DMS114 treated with DMSO at 0.1 percent for 48 hours (cell line): ENCODE data around the gene NHEJ1.
"Not testable (repeated sequence)": the region's sequence is repeated elsewhere in the genome, so short reads cannot be mapped to it uniquely, and the experiment has no call there.

Source experiments
- DNase-seq: peaks from one replicate; lab custom pipeline; 2025; ENCODE audit not compliant: unreplicated experiment; lab: John Stamatoyannopoulos, UW

NHEJ1 gene, protein sequence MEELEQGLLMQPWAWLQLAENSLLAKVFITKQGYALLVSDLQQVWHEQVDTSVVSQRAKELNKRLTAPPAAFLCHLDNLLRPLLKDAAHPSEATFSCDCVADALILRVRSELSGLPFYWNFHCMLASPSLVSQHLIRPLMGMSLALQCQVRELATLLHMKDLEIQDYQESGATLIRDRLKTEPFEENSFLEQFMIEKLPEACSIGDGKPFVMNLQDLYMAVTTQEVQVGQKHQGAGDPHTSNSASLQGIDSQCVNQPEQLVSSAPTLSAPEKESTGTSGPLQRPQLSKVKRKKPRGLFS

DNA sequence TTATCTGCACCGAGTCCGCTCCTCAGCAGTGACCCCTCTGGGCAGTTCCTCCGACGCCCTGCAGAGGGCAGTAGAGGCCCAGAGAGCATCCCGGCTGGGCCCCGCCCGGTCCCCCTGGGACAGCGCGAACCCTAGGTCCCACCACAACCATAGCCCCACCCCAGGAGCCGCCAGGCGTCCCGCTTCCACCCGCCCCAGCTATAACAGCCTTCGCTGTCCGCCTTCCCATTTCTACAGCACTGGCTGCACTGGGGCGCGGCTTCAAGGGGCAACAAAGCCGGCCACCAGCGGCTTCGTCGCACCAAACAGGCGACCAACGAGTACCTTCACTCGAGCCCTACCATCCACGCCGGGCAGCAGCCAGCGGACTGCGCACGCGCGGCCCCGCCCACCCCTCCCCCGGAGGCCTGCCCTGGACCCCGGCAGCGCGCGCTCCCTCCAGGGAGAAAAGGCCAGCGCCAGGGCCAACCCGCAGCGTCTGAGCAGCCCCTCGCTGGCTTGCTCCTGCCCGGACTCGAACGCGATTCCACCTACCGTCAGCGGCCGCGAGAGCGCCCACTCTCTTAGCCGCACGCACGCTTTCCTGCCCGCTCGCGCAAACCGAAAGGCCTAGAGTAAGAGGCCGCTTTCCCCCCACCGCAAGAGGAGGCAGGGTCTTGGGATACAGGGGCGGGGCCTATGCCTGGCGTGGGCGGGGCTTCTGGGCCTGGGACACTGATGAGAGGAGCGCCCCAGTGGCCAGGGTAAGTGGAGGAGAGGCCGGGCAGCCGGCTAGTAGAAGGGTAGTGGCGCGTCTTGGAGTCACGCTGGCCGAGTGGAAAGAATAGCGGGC is at the start of gene NHEJ1:
NHEJ1 (minus strand) TSS at position 630 of the 832 bp plus-strand sequence. CDS start 2,453 bp downstream, outside the sequence.
- DNase-seq, result peak; percentile 87

DNA sequence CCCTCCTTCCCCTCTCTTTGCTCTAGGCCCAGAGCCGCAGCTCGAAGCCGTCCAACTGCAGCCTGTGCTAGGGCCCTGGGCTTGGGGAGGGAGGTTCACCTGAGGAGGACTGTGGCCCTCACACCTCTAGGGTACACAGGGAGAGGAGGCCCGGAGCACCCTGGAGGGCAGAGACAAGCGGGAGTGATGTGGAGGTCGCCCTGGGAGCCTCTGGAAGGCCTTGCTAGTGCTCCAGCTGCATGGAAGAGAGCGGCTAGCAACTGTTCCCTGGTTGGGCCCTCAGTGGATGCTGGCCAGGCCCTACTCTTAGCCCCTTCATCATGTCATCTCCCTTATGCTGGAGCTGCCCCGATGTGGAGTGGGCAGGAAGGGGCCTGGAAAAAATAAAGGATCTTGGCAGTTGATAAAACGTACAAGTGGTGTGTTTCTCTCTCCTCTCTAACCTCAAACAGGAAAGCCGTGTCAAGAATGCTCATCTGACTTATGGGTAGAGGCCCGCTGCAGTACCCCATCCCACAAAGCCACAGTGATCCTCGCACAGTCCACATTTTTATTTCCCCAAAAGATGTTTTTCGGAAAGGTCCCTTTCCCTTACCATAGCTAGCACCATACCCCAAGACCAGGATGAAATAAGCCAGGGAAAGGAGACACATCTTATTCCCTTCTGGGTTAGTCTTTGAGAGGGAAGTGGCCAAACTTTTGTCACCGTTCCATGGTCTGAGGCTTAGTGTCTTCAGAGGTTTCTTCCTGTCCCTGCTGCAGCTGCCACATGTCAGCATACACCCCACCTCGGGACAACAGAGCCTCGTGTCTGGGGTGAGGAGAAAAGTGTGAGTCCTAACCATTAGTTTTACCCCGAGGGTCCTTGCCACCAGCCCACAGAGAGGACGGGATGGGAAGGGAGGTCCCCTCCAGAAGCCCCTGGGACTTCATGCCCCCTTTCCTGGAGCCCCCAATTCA is 48.9 kb upstream of the NHEJ1 start:
- DNase-seq, result no peak

DNA sequence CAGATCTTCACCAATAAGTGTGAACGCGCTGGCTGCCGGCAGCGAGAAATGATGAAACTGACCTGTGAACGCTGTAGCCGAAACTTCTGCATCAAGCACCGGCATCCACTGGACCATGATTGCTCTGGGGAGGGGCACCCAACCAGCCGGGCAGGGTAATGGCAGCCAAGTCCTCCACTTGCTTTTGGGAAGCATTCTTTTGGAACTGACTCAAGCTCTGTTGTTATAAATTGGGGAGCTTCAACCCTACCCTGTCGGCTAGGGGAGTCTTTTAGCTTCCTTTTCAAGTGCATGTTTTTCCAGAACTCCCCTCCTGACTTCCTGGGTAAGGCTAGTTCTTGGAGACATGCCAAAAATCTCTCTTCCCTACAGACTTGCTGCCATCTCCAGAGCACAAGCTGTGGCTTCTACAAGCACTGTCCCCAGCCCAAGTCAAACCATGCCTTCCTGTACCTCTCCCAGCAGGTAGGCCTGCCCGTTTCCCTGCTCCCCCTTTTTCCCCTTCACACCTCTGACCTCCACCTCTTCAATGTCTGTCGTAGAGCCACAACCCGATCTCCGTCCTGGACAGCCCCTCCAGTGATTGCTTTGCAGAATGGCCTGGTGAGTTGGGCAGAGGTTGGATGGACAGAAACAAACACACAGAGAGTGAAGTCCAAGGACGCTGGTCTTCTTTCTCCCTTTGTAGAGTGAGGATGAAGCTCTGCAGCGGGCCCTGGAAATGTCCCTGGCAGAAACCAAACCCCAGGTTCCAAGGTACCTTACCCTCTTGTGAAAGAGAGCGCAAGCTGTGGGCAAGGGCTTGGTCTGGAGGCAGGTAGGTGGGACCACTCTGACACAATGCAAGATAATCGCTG is 47.5 kb upstream of the NHEJ1 start:
- DNase-seq, result no peak

DNA sequence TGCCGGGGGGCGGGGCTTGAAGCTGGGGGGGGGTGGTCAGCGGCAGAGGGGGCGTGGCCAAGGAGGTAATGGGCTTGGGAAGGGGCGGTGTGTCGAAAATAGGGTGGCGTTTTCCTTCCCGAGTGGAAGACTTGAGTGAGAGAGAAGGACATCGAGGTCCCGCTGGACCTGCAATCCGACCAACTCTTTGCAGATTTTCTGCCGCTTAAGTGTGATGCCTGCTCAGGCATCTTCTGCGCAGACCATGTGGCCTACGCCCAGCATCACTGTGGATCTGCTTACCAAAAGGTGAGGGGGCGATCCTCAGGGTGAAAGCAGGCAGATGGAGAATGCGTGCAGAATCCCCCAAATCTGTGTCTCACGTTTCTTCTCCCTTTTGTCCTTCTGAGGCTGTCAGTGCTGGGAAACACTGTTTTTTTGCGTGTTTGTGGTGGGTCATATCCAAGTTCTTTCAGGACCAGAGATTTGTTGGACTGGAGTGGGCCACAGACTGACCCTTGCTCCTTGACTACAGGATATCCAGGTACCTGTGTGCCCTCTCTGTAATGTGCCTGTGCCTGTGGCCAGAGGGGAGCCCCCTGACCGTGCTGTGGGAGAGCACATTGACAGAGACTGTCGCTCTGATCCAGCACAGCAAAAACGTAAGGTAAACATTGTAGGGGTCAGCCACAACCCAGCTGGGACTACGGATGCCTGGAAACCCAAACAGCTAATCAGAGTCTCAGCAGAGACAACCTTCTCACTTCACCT is 46.7 kb upstream of the NHEJ1 start:
- DNase-seq, result no peak

DNA sequence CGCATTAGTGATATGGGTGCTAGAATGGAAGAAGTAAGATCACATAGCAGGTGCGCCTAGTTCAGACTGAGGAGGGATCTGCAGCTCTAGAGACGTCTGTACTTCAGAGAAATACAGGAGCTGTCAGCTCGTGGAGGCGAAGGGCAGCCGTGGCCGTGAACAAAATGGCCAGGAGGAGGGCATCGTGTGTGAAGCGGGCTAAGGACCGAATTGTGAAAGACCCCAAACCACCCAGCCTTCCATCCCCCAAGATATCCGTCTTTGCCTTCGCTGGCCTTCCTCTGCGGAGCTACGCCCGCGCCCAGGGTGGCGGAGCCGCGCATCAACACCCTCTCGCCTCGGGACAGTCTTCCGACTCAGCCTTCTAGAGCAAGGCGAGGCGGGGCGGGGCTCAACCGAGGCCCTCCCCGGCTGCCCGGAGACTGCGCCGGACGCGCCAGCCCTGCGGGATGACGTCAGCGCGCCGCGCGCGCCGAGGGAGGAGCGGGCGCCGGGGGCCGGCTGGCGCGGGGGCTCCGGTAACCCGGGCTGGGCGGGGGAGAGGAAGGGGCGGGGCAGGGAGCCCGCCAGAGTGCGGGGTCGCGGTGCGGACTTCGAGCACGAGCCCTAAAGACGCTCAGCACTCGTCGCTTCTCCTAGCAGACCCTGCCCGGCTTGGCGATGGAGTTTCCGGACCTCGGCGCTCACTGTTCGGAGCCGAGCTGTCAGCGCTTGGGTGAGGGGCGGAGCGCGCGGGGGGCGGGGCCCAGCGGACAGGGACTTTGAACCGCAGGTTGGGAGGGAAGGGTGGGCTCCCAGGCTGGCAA is 45.9 kb upstream of the NHEJ1 start, which contains the start of gene ZFAND2B:
ZFAND2B (plus strand) TSS at position 455 of the 806 bp plus-strand sequence; CDS start at position 661, 206 bp downstream.
- DNase-seq, result peak; percentile 82

DNA sequence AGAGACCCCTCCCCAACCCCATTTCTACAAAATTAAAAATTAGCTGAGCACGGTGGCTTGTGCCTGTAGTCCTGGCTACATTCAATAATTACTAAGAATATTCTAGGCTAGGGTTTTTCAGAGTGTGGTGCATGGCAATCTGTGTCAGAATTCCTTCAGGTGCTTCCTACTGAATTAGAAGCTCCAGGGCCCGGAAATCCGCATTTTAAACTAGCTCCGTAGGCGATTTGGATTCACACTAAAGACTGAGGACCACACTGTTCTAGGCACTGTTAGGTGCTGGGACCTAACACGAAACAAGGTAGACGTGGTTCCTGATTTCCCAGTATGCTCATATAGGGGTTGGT is 45.3 kb upstream of the NHEJ1 start:
- DNase-seq, result no peak

DNA sequence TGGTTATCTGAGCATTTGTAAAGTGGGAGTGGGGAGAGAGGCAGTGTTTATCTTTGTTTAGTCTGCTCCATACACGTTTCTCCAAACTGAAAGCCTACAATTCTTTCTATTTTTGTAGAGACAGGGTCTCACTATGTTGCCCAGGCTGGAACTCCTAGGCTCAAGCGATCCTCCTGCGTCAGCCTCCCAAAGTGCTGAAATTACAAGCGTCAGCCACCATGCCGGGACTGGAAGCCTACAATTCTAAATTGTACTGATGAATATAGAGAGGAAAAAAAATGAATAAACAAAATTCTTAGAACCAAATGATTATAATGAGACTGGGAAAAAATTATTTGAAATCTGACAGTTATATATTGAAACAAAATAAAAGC is 44.5 kb upstream of the NHEJ1 start:
- no peak for DNase-seq

DNA sequence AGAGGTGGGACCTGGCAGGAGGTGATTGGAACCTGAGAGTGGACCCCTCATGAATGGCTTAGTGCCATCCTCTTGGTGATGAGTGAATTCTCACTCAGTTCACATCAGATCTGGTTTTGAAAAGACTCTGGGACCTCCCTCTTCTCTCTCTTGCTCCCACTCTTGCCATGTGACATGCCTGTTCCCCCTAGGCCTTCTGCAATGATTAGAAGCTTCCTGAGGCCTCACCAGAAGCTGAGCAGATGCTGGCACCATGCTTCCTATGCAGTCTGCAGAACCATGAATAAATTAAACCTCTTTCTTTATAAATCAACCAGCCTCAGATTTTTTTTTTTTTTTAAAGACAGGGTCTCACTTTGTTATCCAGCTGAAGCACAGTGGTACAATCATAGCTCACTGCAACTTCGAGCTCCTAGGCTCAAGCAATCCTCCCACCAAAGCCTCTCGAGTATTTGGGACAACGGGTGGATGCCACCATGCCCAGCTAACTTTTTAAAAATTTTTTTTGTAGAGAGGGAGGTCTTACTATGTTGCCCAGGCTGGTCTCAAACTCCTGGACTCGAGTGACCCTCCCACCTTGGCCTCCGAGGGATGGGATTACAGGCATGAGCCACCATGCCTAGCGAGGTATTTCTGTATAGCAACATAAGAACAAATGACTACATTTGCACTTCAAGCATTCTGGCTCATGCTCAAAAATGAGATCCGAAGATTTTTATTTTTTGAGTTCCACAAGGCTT is 44.0 kb upstream of the NHEJ1 start:
- no peak for DNase-seq

DNA sequence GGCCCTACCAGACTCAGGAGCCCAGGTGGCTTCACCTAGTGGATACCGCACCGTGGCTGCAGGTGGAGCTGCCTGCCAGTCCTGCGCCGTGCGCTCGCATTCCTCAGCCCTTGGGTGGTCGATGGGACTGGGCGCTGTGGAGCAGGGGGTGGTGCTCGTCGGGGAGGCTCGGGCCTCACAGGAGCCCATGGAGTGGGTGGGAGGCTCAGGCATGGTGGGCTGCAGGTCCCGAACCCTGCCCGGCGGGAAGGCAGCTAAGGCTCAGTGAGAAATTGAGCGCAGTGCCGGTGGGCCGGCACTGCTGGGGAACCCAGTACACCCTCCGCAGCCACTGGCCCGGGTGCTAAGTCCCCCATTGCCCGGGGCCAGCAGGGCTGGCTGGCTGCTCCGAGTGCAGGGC is 40.7 kb upstream of the NHEJ1 start:
- DNase-seq, result not testable (repeated sequence)

DNA sequence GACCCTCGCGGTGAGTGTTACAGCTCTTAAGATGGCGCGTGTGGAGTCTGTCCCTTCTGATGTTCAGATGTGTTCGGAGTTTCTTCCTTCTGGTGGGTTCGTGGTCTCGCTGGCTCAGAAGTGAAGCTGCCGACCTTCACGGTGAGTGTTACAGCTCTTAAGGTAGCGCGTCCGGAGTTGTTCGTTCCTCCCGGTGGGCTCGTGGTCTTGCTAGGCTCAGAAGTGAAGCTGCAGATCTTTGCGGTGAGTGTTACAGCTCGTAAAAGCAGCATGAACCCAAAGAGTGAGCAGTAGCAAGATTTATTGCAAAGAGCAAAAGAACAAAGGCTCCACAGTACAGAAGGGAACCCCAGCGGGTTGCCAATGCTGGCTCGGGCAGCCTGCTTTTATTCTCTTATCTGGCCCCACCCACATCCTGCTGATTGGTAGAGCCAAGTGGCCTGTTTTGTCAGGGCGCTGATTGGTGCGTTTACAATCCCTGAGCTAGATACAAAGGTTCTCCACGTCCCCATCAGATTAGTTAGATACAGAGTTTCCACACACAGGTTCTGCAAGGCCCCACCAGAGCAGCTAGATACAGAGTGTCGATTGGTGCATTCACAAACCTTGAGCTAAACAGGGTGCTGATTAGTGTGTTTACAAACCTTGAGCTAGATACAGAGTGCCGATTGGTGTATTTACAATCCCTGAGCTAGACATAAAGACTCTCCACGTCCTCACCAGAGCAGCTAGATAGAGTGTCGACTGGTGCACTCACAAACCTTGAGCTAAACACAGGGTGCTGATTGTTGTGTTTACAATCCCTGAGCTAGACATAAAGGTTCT is 40.1 kb upstream of the NHEJ1 start:
- DNase-seq, result not testable (repeated sequence)

DNA sequence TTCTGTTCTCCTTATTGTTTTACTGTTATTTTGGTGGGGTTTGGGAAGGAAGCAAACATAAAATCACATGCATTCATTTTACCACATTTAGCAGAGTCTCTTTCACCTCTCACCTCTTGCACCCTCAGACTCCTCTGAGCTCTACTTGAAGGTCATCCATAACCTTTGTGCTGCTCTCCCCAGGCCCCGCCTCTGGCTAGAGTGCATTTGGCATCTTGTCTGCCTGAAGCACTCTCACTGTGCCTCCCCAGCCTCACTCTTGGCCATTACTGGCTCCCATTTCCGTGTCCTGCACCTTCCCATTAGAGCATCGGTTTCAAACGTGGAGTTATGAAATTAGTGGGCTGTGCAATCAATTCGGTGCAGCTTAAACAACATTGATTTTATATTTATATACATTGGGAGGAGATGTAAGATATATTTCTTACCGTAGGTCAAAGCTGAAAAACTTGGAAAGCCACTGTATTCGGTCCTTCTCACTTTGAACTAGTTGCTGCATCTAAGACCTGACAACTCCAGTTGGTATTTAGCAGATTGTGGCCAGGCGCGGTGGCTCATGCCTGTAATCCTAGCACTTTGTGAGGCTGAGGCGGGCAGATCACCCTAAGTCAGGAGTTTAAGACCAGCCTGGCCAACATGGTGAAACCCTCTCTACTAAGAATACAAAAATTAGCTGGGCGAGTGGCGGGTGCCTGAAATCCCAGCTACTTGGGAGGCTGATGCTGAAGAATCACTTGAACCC is 39.0 kb upstream of the NHEJ1 start:
- DNase-seq, result no peak

DNA sequence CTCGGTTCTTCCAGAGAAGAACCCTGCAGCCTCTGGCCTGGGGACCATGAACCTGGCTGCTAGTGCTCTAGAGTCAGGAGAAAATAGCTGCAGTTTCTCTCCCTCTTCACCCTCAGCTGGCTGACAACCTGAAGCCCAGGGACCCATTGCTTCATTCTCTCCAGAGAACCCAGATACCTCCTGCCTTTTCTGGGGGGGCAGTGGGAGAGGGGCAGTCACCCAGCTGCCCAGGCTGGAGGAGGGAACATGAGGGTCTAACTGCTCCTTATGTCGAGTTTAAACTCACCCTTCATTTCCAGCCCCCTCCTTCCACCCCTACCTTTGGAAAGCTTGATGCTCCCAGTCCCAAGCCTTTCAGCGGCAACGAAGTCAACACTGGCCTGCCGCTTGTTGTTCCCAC is 38.4 kb upstream of the NHEJ1 start:
- DNase-seq, result no peak

DNA sequence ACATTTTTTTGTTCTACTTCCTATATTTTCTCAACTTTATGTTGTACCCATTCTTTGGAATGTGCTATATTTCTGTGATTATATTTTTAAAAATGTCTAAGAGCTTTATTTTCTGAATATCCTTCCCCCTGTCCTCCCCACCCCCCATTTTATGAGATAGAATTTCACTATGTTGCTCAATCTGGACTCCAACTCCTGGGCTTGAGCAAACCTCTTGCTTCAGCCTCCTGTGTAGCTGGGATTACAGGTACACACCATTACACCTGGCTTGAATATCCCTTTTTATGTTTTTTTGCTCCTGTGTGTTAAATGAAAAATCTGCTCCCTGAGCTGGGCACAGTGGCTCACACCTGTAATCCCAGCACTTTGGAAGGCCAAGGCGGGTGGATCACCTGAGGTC is 36.8 kb upstream of the NHEJ1 start:
- DNase-seq, result no peak

DNA sequence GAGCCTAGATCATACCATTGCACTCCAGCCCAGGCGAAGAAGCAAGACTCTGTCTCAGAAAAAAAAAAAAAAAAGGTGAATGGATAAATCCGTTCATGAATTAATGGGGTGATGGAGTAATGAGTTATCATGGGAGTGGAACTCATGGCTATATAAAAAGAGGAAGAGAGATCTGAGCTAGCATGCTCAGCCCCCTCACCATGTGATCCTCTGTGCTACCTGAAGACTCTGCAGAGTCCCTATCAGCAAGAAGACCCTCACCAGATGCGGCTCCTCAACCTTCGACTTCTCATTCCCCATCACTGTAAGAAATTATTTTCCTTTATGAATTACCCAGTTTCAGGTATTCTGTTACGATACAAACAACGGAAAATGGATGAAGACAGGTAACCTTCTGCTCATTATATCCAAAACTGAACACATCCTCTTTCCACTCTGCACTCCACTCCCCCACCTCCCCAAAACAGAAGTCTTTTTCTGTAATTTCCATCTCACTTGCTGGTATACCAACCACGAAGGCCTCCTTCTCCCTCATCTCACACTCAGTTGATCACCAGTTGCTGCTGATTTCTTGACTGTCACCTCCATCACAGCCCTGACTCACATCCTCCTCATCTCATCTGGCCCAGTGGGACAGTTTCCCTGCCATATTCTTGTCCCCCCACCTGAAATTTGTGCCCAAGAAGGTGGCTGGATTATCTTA is 26.3 kb upstream of the NHEJ1 start:
- DNase-seq, result no peak

DNA sequence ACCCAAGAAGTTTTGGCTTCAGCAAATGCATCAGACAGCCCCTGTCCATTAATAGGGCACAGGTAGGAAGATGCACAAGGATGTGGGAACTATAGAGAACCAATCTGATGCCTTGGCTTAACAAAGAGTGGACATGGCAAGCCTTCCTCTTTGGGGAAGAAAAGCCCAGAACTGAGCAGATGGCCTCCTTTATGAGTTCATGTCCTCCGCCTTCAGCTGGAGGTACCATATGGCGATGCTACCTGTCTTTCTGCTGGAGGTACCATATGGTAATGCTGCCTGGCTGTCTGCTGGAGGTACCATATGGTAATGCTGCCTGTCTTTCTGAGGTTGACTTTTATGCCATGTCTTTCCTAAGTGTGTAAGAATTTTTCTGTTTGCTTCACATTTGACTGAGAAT is 23.5 kb upstream of the NHEJ1 start:
- DNase-seq, result no peak
